WERI-Rb-1 (cell line): ENCODE results near the gene SLC9A7.

Source experiments
- DNase-seq: peaks from one replicate; pipeline ENCODE4 v3.0.0-alpha.2; 2020
- H3K27ac ChIP-seq: fragments of 250-450 bp; sonication (Bioruptor Pico); 2 replicates; pipeline ENCODE4 v1.5.1; 2020; ENCODE audit warnings: mild to moderate bottlenecking, moderate library complexity
- H3K27me3 ChIP-seq: fragments of 250-450 bp; sonication (Bioruptor Pico); 2 replicates; pipeline ENCODE4 v1.5.1; 2021; ENCODE audit warnings: mild to moderate bottlenecking, low read depth, moderate library complexity; ENCODE audit not compliant: insufficient read depth, severe bottlenecking
- H3K36me3 ChIP-seq: fragments of 250-450 bp; sonication (Bioruptor Pico); 2 replicates; pipeline ENCODE4 v1.5.1; 2020; ENCODE audit warnings: mild to moderate bottlenecking, moderate library complexity
- H3K4me3 ChIP-seq: 2 replicates; pipeline ENCODE4 v1.5.1; 2011; ENCODE audit warnings: low read depth, mild to moderate bottlenecking, control low read depth, low read length
- H3K9me3 ChIP-seq: fragments of 250-450 bp; sonication (Bioruptor Pico); 2 replicates; pipeline ENCODE4 v1.5.1; 2021; ENCODE audit warnings: mild to moderate bottlenecking, moderate library complexity; ENCODE audit not compliant: severe bottlenecking
- CTCF ChIP-seq: IDR thresholded peaks from 2 replicates; pipeline ENCODE4 v1.5.1; 2011; ENCODE audit warnings: low read depth, mild to moderate bottlenecking, control low read depth, inconsistent platforms, low read length

Gene SLC9A7

DNA sequence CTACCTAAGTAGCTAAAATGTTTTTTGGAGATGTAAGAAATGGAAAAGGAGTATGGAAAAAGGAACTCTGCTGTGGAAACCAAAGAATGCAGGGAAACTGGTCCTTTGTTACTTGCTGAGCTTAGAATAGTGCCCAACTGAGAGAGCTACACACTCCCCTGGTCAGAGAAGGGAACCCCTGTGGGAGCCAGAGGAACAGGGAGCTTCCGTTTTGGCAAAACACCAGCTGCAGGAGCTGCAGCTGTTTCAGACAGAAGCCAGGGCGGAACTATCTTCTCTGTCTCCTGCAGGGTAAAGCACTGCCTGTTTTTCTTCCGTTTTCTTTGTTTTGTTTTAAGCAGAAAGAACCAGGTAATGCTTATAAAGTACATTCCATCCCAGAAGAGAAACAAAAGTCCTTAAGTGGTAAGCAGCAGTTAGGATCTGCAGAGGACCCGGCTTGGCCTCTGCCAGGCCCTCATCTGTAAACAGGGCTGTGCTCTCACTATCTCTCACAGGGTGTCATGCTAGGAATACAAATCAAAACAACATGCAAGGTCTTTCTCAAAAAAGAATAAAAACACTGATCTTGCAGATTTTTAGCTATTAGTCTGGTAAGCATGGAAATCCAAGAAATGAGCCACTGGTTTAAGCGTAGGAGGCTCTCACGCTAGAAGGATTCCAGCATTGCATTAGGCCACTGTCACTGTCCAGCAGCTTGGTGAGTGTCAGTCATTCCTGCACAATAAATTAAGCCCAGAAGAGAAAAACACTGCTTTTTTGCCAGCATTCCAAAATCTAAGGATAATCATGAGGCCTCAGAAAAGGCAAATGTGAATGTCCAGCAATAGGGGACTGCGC is 109.3 kb downstream of the SLC9A7 start:
- H3K9me3 ChIP-seq = no peaks in the 10 kb centered on the region
- H3K36me3 ChIP-seq = no peaks in the 10 kb centered on the region
- no peak for TF ChIP-seq CTCF
- H3K27me3 ChIP-seq = peaks cover 4% of the 10 kb centered on the region
- DNase-seq = no peak
- no peak overlapping the region for H3K4me3 ChIP-seq
- H3K27ac ChIP-seq = no peak overlapping the region

GRCh38 chrX:46648660-46649059 is 110.3 kb downstream of the SLC9A7 start:
- Histone ChIP-seq H3K36me3 (no peaks in the 10 kb centered on the region), H3K4me3 (no peak overlapping the region), H3K9me3 (no peaks in the 10 kb centered on the region), H3K27me3 (peaks cover 4% of the 10 kb centered on the region), H3K27ac (no peak overlapping the region)
- no peak for DNase-seq
- TF ChIP-seq CTCF = no peak

DNA sequence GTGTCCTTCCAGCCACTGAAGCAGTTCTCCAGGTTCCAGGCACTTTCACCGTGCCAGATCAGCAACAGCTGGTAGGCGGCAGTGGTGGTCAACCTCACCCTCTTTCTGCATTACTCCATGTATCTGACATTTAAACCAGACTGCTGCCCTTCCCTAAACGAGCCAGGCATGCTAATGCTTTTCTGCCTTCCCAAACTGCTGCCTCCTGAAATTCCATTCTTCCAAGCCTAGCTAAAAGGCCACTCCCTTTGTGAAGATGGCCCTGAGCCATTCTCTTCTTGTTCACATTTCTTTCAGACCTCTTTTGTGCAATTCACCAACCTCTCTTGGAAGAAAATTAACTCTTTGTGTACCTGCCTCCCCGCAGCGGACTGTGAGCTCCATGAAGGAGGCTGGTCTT is 111.7 kb downstream of the SLC9A7 start:
- DNase-seq = no peak
- no peak for TF ChIP-seq CTCF
- H3K27me3 ChIP-seq = peaks cover 4% of the 10 kb centered on the region
- H3K4me3 ChIP-seq = no peak overlapping the region
- no peaks in the 10 kb centered on the region for H3K9me3 ChIP-seq
- no peaks in the 10 kb centered on the region for H3K36me3 ChIP-seq
- no peak overlapping the region for H3K27ac ChIP-seq

DNA sequence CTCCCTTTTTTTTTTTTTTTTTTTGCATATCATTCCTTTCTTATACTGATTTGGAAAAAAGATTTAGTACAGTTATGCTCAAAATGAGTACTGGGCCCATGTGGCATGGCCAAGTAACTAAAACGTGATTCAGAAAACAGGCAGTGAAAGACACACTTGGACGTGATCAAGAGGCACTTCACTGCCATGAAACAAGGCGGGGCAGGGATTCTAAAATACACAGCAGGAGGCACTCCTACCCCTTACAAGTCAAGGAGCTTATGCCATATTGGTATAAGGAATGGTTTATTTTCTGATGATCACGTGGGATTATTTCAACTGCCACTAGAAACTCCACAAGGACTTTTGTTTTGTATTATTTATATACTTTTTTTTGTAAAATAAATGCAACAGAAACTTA is 113.3 kb downstream of the SLC9A7 start:
- H3K9me3 ChIP-seq = no peaks in the 10 kb centered on the region
- no peak for TF ChIP-seq CTCF
- no peak for DNase-seq

GRCh38 chrX:46643636-46644035 is 115.3 kb downstream of the SLC9A7 start:
- no peak for DNase-seq
- H3K9me3 ChIP-seq = no peaks in the 10 kb centered on the region
- H3K27ac ChIP-seq = no peak overlapping the region
- H3K36me3 ChIP-seq = no peaks in the 10 kb centered on the region
- no peak overlapping the region for H3K4me3 ChIP-seq
- peaks cover 4% of the 10 kb centered on the region for H3K27me3 ChIP-seq
- TF ChIP-seq CTCF = no peak

More for the DNA sequence above, 113.3 kb downstream of the SLC9A7 start:
- Histone ChIP-seq H3K36me3 (no peaks in the 10 kb centered on the region), H3K4me3 (no peak overlapping the region), H3K27me3 (peaks cover 4% of the 10 kb centered on the region), H3K27ac (no peak overlapping the region)

GRCh38 chrX:46642145-46642544 is 116.8 kb downstream of the SLC9A7 start:
- no peaks in the 10 kb centered on the region for H3K9me3 ChIP-seq
- H3K27me3 ChIP-seq = peaks cover 4% of the 10 kb centered on the region
- H3K27ac ChIP-seq = no peak overlapping the region
- no peaks in the 10 kb centered on the region for H3K36me3 ChIP-seq
- 0 out of 2 replicates have a peak, but pooled peaks have one; percentile 12 for TF ChIP-seq CTCF
- no peak overlapping the region for H3K4me3 ChIP-seq
- no peak for DNase-seq
